Measurements from ENCODE around the gene AFF2.

AFF2 gene

DNA sequence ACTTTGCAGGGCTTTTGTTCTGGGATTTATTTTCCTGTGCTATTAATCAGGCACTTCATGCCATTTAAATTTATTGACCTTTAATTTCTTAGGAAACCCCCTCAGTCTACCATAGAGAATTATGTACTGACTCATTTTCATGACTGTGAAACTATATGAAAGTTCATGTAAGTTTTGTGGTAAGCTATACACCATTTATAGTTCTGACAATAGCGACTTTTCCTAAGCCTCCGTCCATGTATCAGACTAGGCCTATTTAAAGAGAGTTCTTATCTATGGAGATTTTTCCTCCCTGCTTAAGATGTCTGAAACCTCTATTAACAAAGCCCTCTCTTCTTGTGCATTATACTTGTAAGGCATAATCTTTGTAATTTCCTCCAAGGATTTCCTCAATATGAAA is 111.6 kb downstream of the AFF2 start:
- Histone ChIP-seq H3K9me3 (ENCODE audit: control insufficient read depth in 2 of 2, low read length in 2 of 2) (no peaks in the 10 kb centered on the region), H3K9ac (ENCODE audit: low read length in 2 of 2) (no peak overlapping the region), H3K4me3 (ENCODE audit: low read length in 2 of 2) (no peak overlapping the region)

DNA sequence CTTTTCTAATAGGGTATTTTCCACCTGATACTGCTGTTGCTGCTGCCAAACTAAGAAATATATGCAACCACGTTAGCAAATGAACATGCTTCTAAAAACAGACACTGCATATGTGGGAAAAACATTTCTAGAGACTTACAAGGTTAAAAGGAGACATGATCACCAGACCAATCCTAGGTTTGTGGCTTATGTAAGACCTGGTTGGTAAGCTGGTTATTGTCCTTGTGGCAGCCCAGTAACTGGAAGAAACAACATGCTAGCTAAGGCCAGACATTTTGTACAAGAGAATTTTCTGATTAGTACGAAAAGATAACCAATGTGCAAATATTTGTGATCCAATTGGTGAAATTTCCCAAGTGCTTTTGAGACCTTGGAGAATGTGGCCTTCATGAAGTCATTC is 112.0 kb downstream of the AFF2 start:
- Histone ChIP-seq H3K4me1 (ENCODE audit: control insufficient read depth, insufficient read depth, low read length) (no peaks in the 10 kb centered on the region), H3K9me3 (ENCODE audit: control insufficient read depth in 2 of 2, low read length in 2 of 2) (no peaks in the 10 kb centered on the region), H3K36me3 (ENCODE audit: control insufficient read depth in 2 of 2, insufficient read depth in 2 of 2, low read length in 2 of 2) (no peaks in the 10 kb centered on the region), H3K9ac (ENCODE audit: low read length in 2 of 2) (no peak overlapping the region), H3K27me3 (ENCODE audit: control insufficient read depth in 1 of 2, insufficient read depth in 2 of 2, low read length in 2 of 2) (no peaks in the 10 kb centered on the region), H3K4me3 (ENCODE audit: low read length in 2 of 2) (no peak overlapping the region), H3K27ac (ENCODE audit: low read length) (no peak overlapping the region)

More for the DNA sequence above, 111.6 kb downstream of the AFF2 start:
- no peaks in the 10 kb centered on the region for H3K27me3 ChIP-seq (ENCODE audit: control insufficient read depth in 1 of 2, insufficient read depth in 2 of 2, low read length in 2 of 2)
- no peak overlapping the region for H3K27ac ChIP-seq (ENCODE audit: low read length)
- H3K36me3 ChIP-seq (ENCODE audit: control insufficient read depth in 2 of 2, insufficient read depth in 2 of 2, low read length in 2 of 2), result no peaks in the 10 kb centered on the region
- H3K4me1 ChIP-seq (ENCODE audit: control insufficient read depth, insufficient read depth, low read length), result no peaks in the 10 kb centered on the region

DNA sequence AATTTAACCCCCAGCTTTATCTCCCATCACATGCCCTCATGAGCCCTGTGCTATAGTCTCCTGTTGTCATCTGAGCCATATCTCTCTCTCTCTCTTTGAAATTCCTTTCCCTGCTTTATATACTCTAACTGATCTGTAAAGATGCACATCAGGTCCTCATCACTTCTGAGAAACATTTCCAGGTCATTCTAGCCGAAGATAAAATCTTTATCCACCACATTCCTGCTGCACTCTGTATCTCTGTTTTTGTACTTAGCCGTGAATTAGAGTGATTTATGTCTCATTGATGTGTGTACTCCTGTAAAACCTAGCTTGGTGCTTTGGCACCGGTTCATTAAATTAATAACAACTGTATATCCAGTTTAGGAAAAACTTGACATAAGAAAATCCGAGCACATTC is 113.2 kb downstream of the AFF2 start:
- Histone ChIP-seq H3K4me3 (ENCODE audit: low read length in 2 of 2) (no peak overlapping the region), H3K27me3 (ENCODE audit: control insufficient read depth in 1 of 2, insufficient read depth in 2 of 2, low read length in 2 of 2) (no peaks in the 10 kb centered on the region), H3K4me1 (ENCODE audit: control insufficient read depth, insufficient read depth, low read length) (no peaks in the 10 kb centered on the region), H3K27ac (ENCODE audit: low read length) (no peak overlapping the region), H3K9ac (ENCODE audit: low read length in 2 of 2) (no peak overlapping the region), H3K9me3 (ENCODE audit: control insufficient read depth in 2 of 2, low read length in 2 of 2) (no peaks in the 10 kb centered on the region), H3K36me3 (ENCODE audit: control insufficient read depth in 2 of 2, insufficient read depth in 2 of 2, low read length in 2 of 2) (no peaks in the 10 kb centered on the region)

DNA sequence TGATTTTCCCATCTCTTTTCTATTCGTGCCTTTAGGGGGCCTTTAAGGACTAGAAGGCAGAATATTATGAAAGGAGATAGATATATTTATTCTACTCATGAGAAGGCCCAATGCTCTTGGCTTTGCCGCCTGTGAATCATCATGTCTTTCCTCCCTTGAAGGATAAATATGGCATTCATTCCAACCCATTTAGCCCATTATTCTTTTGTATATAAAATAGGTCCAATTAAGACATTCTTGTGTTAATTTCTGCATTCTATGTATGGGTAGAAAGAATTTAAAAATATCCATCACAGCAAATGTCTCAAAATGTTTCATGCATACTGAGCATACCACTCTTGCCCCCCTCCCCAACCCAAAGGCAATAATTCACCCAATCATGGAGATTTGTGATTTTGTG is 115.1 kb downstream of the AFF2 start:
- no peaks in the 10 kb centered on the region for H3K9me3 ChIP-seq (ENCODE audit: control insufficient read depth in 2 of 2, low read length in 2 of 2)
- H3K27me3 ChIP-seq (ENCODE audit: control insufficient read depth in 1 of 2, insufficient read depth in 2 of 2, low read length in 2 of 2), result no peaks in the 10 kb centered on the region
- H3K9ac ChIP-seq (ENCODE audit: low read length in 2 of 2), result no peak overlapping the region
- H3K27ac ChIP-seq (ENCODE audit: low read length), result no peak overlapping the region
- H3K36me3 ChIP-seq (ENCODE audit: control insufficient read depth in 2 of 2, insufficient read depth in 2 of 2, low read length in 2 of 2), result no peaks in the 10 kb centered on the region
- no peaks in the 10 kb centered on the region for H3K4me1 ChIP-seq (ENCODE audit: control insufficient read depth, insufficient read depth, low read length)
- H3K4me3 ChIP-seq (ENCODE audit: low read length in 2 of 2), result no peak overlapping the region

DNA sequence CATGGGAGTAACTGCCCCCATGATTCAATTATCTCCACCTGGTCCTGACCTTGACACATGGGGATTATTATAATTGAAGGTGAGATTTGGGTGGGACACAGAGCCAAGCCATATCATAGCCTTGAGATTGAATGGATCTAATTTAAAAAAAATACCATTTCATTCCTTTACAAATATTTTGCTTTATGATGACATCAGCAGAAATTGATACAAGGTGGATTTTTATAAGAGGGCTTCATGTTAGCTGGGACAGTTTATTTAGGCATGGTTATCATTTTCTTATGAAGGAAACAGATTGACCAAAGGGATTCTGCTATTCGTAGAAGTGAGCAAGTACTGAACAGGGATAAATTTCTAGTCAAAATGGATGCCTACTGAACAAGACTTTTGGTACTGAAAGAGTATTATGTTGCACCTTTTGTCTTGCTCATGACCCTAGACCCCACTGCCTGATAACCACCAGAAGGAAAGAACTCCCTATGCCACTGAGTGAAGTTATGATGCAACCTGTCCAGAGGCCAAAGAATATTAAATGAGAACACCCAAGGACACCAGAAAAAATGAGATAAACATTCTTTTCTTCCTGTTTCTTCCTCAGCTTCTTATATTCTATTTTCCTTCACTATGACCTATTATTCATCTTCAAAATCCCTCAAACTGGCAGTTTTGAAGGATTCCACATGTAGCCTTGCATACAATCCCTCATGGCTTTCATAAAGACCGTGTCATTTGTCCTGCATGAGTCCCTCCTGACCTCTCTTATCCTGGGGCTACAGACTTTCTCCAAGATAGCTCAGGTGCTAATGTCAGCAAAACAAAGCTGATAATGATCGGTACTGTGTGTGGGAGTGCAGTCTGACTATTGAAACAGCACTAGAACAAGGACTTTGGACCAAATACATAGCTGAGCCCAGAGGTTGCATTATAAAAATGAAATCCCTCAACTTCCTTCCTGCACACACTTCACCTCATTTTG is 118.3 kb downstream of the AFF2 start:
- no peaks in the 10 kb centered on the region for H3K36me3 ChIP-seq (ENCODE audit: control insufficient read depth in 2 of 2, insufficient read depth in 2 of 2, low read length in 2 of 2)
- no peaks in the 10 kb centered on the region for H3K27me3 ChIP-seq (ENCODE audit: control insufficient read depth in 1 of 2, insufficient read depth in 2 of 2, low read length in 2 of 2)
- no peak overlapping the region for H3K27ac ChIP-seq (ENCODE audit: low read length)
- no peak overlapping the region for H3K4me3 ChIP-seq (ENCODE audit: low read length in 2 of 2)
- no peak overlapping the region for H3K9ac ChIP-seq (ENCODE audit: low read length in 2 of 2)
- no peaks in the 10 kb centered on the region for H3K9me3 ChIP-seq (ENCODE audit: control insufficient read depth in 2 of 2, low read length in 2 of 2)
- H3K4me1 ChIP-seq (ENCODE audit: control insufficient read depth, insufficient read depth, low read length), result no peaks in the 10 kb centered on the region

DNA sequence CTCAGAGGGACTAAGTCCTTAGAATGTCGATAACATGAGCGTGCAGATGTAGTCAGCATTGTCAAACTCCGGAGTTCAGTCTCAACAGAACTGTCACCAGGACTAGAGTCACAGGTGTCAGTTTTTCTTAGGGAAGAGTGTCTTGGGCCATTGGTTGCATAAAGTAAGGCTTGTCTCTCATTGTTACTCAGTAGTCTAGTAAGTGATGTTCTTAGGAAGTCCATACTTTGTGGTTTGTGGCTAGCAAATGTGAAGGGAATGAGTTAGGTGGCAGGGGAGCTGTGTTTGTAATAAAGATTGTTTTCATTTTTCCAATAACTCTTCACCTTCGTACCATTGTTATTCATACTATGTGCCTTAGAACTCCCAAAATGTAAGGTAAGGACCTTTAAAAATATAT is 119.6 kb downstream of the AFF2 start:
- Histone ChIP-seq H3K27me3 (ENCODE audit: control insufficient read depth in 1 of 2, insufficient read depth in 2 of 2, low read length in 2 of 2) (no peaks in the 10 kb centered on the region), H3K27ac (ENCODE audit: low read length) (no peak overlapping the region), H3K9me3 (ENCODE audit: control insufficient read depth in 2 of 2, low read length in 2 of 2) (no peaks in the 10 kb centered on the region), H3K4me1 (ENCODE audit: control insufficient read depth, insufficient read depth, low read length) (no peaks in the 10 kb centered on the region), H3K36me3 (ENCODE audit: control insufficient read depth in 2 of 2, insufficient read depth in 2 of 2, low read length in 2 of 2) (no peaks in the 10 kb centered on the region), H3K4me3 (ENCODE audit: low read length in 2 of 2) (no peak overlapping the region), H3K9ac (ENCODE audit: low read length in 2 of 2) (no peak overlapping the region)

DNA sequence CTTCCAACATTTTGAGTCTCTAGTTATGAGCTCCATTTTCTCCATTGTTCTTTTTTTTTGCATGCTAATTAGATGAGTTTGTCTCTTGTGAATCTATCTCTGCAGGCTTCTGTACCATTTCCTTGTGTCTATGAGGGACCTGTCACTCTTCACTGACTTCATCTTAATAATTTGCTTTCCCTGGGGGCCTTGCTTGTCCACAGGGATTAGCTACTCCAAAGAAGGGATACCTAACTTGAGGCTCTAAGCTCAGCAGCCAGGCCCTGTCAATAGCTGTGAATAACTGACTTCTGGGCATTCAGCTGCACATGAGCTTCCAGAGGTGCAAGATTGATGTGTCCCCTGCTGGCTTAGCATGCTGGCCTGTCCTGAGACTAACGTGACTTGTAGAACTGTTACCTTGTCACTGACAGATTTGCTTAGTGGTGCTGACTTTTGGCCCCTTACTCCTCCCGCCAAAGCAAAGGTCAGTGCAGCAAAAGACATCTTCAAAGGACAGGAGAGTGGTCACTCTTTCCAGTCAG is 124.6 kb downstream of the AFF2 start:
- Histone ChIP-seq H3K36me3 (ENCODE audit: control insufficient read depth in 2 of 2, insufficient read depth in 2 of 2, low read length in 2 of 2) (no peaks in the 10 kb centered on the region), H3K27ac (ENCODE audit: low read length) (no peak overlapping the region), H3K27me3 (ENCODE audit: control insufficient read depth in 1 of 2, insufficient read depth in 2 of 2, low read length in 2 of 2) (no peaks in the 10 kb centered on the region), H3K9me3 (ENCODE audit: control insufficient read depth in 2 of 2, low read length in 2 of 2) (no peaks in the 10 kb centered on the region), H3K9ac (ENCODE audit: low read length in 2 of 2) (no peak overlapping the region), H3K4me1 (ENCODE audit: control insufficient read depth, insufficient read depth, low read length) (no peaks in the 10 kb centered on the region), H3K4me3 (ENCODE audit: low read length in 2 of 2) (no peak overlapping the region)

DNA sequence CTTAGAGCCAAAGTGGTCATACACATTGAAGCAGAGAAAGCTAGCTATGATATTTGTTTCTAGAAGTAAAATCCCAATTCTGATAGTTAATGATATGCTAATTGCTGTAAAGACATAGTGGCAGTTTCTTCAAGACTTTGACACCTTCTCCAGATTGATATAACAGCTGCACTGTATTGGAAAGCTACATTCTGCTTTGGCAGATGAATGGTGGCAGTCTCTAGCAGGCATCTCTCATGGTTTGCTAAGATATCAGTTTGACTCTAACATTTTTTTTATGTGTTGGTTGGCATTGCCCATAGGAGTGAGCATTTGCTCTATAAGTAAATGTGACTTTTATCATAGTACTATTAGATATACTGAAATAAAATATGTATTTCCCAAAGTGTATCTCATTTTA is 128.2 kb downstream of the AFF2 start:
- Histone ChIP-seq H3K4me3 (ENCODE audit: low read length in 2 of 2) (no peak overlapping the region), H3K9me3 (ENCODE audit: control insufficient read depth in 2 of 2, low read length in 2 of 2) (no peaks in the 10 kb centered on the region), H3K36me3 (ENCODE audit: control insufficient read depth in 2 of 2, insufficient read depth in 2 of 2, low read length in 2 of 2) (no peaks in the 10 kb centered on the region), H3K9ac (ENCODE audit: low read length in 2 of 2) (no peak overlapping the region), H3K27me3 (ENCODE audit: control insufficient read depth in 1 of 2, insufficient read depth in 2 of 2, low read length in 2 of 2) (no peaks in the 10 kb centered on the region), H3K4me1 (ENCODE audit: control insufficient read depth, insufficient read depth, low read length) (peaks cover 2% of the 10 kb centered on the region), H3K27ac (ENCODE audit: low read length) (no peak overlapping the region)

DNA sequence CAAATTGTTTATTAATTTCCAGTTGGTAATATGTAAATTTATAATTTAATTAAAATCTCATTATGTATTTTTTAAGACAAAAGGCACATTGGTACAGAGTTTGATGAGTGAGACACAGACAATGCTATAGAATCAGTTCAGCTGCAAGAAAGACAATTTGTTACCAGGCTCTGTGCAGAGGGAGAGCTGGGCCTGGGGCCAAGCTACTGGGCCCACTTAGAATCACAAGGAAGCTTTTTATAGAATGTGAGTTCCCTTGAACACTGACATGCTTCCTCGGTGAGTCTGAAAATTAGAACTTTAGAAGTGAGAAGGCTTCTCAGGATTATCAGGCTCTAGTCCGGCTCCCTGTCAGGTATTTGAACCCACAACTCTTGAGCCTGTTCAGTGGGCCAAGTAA is 129.0 kb downstream of the AFF2 start:
- peaks cover 2% of the 10 kb centered on the region for H3K4me1 ChIP-seq (ENCODE audit: control insufficient read depth, insufficient read depth, low read length)
- no peaks in the 10 kb centered on the region for H3K27me3 ChIP-seq (ENCODE audit: control insufficient read depth in 1 of 2, insufficient read depth in 2 of 2, low read length in 2 of 2)
- no peak overlapping the region for H3K27ac ChIP-seq (ENCODE audit: low read length)
- H3K36me3 ChIP-seq (ENCODE audit: control insufficient read depth in 2 of 2, insufficient read depth in 2 of 2, low read length in 2 of 2), result no peaks in the 10 kb centered on the region
- no peak overlapping the region for H3K9ac ChIP-seq (ENCODE audit: low read length in 2 of 2)
- H3K4me3 ChIP-seq (ENCODE audit: low read length in 2 of 2), result no peak overlapping the region
- no peaks in the 10 kb centered on the region for H3K9me3 ChIP-seq (ENCODE audit: control insufficient read depth in 2 of 2, low read length in 2 of 2)

DNA sequence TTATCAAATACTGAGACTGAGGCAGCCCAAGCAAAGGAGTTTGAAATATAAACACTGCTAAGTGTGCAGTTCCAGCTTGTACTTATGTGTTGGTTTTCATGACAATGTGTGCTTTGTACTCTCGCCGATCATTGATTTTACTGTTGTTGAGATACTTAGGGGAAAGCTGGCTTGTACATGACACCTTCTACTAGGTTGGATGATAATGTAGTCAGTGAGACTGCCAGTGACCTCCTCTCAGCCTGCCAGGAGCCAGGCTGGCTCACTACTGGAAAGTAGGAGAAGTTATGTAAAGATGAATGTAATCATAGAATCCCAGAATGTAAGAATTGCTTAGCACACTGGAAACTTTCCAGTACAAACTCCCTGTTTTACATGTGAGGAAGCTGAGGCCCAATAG is 132.0 kb downstream of the AFF2 start:
- Histone ChIP-seq H3K4me1 (ENCODE audit: control insufficient read depth, insufficient read depth, low read length) (peaks cover 2% of the 10 kb centered on the region), H3K4me3 (ENCODE audit: low read length in 2 of 2) (no peak overlapping the region), H3K9me3 (ENCODE audit: control insufficient read depth in 2 of 2, low read length in 2 of 2) (no peaks in the 10 kb centered on the region), H3K27ac (ENCODE audit: low read length) (no peak overlapping the region), H3K9ac (ENCODE audit: low read length in 2 of 2) (no peak overlapping the region), H3K36me3 (ENCODE audit: control insufficient read depth in 2 of 2, insufficient read depth in 2 of 2, low read length in 2 of 2) (no peaks in the 10 kb centered on the region), H3K27me3 (ENCODE audit: control insufficient read depth in 1 of 2, insufficient read depth in 2 of 2, low read length in 2 of 2) (no peaks in the 10 kb centered on the region)
